DMS53 treated with DMSO at 0.1 percent for 48 hours (cell line): Measurements from ENCODE around the gene ARHGEF17.
A peak's percentile ranks its signal among the peaks of the same experiment; 100 is the strongest.

ENCODE experiments used
- DNase-seq: peaks from one replicate; lab custom pipeline; 2025; ENCODE audit not compliant: unreplicated experiment; lab: John Stamatoyannopoulos, UW

The ARHGEF17 gene

GRCh38 chr11:73292525-73292894 lies 15.6 kb upstream of the ARHGEF17 start:
- no peak for DNase-seq

GRCh38 chr11:73293356-73293936 lies 14.6 kb upstream of the ARHGEF17 start:
- no peak for DNase-seq

- no peak for DNase-seq
Observed at GRCh38 chr11:73294604-73295003, 13.5 kb upstream of the ARHGEF17 start.

- DNase-seq = peak; percentile 62
Observed at GRCh38 chr11:73295241-73295995, 12.7 kb upstream of the ARHGEF17 start.

- no peak for DNase-seq
Observed at GRCh38 chr11:73295996-73296318, 12.1 kb upstream of the ARHGEF17 start.

GRCh38 chr11:73296501-73297230 lies 11.4 kb upstream of the ARHGEF17 start:
- DNase-seq = no peak

GRCh38 chr11:73297231-73297590 lies 10.9 kb upstream of the ARHGEF17 start:
- DNase-seq = no peak

GRCh38 chr11:73297702-73298101 lies 10.4 kb upstream of the ARHGEF17 start:
- no peak for DNase-seq

- DNase-seq = no peak
Observed at GRCh38 chr11:73298233-73298632, 9.8 kb upstream of the ARHGEF17 start.

GRCh38 chr11:73299751-73300150 lies 8.3 kb upstream of the ARHGEF17 start:
- no peak for DNase-seq

GRCh38 chr11:73306069-73306841 lies 1.8 kb upstream of the ARHGEF17 start:
- no peak for DNase-seq

- DNase-seq = no peak
Observed at GRCh38 chr11:73306977-73307322, 1.1 kb upstream of the ARHGEF17 start.

GRCh38 chr11:73307323-73308002 lies 613 bp upstream of the ARHGEF17 start:
- DNase-seq = peak; percentile 99

- peak; percentile 52 for DNase-seq
Observed at GRCh38 chr11:73308961-73309919, 1.2 kb downstream of the ARHGEF17 start.

- no peak for DNase-seq
Observed at GRCh38 chr11:73310076-73310475, 2.0 kb downstream of the ARHGEF17 start.

- DNase-seq = no peak
Observed at GRCh38 chr11:73310661-73311393, 2.8 kb downstream of the ARHGEF17 start.

- no peak for DNase-seq
Observed at GRCh38 chr11:73311394-73311869, 3.4 kb downstream of the ARHGEF17 start.

GRCh38 chr11:73312036-73312435 lies 4.0 kb downstream of the ARHGEF17 start:
- no peak for DNase-seq

- no peak for DNase-seq
Observed at GRCh38 chr11:73312851-73313327, 4.8 kb downstream of the ARHGEF17 start.
